AG10803 (cell line): ENCODE data around the gene SP1.
"Not testable (repeated sequence)": the region's sequence is repeated elsewhere in the genome, so short reads cannot be mapped to it uniquely, and the experiment has no call there.

Experiments
- DNase-seq: peaks from one replicate; pipeline ENCODE4 v3.0.0; 2010; ENCODE audit warnings: low read depth
- H3K4me3 ChIP-seq: 2 replicates; pipeline ENCODE4 v1.5.1; 2011; ENCODE audit warnings: mild to moderate bottlenecking, low read length, control low read depth
- TF ChIP-seq, protein P1 (sequence below): conservative IDR thresholded peaks from 2 replicates; pipeline ENCODE4 v1.5.1; 2011; ENCODE audit warnings: mild to moderate bottlenecking, low read length, control low read depth, inconsistent platforms

Gene SP1

DNA sequence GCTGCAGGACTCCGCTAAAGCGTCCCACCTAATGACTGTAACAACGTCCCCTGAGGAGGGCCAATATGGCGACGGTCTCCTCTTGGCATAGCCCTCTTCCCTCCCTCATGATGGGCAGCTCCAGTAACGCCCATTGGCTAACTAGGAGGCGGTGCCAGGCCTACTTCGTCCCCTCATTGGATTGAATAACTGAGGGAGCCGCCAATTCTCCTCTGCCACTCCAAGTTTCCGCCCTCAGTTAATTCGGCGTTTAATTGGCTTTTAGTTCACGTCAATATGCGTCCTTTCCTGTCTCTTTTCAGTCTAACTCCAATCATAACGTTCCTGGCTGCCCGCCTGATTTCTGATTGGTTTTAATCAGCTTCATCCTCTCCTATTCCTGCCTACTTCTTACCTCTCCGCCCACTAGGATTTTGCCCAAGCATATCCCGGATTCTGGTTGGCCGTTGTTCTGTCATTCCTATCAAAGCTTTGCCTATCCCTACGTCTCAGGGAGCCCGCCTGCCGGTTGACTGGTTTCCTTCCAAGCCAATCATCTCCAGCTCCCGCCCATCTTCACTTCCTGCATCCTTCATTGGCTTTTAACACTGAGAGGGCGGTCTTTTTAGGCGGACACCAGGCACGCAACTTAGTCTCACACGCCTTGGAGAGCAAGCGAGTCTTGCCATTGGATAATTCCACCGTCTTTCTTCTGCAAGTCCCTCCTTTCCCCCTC lies 430 bp upstream of the SP1 start:
- H3K4me3 ChIP-seq = peak overlapping the region; percentile 75
- TF ChIP-seq, protein P1, sequence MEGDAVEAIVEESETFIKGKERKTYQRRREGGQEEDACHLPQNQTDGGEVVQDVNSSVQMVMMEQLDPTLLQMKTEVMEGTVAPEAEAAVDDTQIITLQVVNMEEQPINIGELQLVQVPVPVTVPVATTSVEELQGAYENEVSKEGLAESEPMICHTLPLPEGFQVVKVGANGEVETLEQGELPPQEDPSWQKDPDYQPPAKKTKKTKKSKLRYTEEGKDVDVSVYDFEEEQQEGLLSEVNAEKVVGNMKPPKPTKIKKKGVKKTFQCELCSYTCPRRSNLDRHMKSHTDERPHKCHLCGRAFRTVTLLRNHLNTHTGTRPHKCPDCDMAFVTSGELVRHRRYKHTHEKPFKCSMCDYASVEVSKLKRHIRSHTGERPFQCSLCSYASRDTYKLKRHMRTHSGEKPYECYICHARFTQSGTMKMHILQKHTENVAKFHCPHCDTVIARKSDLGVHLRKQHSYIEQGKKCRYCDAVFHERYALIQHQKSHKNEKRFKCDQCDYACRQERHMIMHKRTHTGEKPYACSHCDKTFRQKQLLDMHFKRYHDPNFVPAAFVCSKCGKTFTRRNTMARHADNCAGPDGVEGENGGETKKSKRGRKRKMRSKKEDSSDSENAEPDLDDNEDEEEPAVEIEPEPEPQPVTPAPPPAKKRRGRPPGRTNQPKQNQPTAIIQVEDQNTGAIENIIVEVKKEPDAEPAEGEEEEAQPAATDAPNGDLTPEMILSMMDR = no peak
- DNase-seq = peak; percentile 100

DNA sequence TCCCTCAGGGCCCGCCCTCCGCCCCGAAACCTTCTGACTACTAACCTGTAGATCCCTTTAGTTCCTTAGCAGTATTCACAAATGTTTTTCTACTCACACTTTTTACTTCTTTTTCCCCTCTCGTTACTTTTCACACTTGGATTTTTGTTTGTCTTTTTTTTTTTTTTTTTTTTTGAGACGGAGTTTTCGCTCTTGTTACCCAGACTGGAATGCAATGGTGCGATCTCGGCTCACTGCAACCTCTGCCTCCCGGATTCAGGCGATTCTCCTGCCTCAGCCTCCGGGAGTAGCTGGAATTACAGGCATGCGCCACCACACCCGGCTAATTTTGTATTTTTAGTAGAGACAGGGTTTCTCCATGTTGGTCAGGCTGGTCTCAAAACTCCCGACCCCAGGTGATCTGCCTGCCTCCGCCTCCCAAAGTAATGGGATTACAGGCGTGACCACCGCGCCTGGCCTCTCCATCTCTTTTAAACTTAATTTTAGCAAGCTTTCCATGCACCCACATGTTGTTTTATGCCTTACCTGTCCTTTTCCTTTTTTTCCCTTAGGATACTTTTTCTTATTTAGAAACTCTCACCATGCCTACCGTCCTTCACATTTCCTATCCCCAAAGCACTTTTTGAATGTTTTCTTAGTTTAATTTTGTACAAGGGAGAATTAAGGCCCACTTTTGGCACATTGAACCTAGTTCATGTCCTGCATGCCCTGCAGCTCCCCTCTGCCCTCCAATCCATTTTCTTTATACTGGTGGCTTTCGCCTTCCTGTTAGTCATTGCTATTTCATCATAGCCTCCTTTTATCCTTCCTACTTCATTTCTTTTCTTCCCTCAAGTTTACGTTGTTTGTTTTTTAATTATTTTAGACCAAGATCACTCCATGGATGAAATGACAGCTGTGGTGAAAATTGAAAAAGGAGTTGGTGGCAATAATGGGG lies 1.1 kb downstream of the SP1 start:
- peak; percentile 55 for DNase-seq

DNA sequence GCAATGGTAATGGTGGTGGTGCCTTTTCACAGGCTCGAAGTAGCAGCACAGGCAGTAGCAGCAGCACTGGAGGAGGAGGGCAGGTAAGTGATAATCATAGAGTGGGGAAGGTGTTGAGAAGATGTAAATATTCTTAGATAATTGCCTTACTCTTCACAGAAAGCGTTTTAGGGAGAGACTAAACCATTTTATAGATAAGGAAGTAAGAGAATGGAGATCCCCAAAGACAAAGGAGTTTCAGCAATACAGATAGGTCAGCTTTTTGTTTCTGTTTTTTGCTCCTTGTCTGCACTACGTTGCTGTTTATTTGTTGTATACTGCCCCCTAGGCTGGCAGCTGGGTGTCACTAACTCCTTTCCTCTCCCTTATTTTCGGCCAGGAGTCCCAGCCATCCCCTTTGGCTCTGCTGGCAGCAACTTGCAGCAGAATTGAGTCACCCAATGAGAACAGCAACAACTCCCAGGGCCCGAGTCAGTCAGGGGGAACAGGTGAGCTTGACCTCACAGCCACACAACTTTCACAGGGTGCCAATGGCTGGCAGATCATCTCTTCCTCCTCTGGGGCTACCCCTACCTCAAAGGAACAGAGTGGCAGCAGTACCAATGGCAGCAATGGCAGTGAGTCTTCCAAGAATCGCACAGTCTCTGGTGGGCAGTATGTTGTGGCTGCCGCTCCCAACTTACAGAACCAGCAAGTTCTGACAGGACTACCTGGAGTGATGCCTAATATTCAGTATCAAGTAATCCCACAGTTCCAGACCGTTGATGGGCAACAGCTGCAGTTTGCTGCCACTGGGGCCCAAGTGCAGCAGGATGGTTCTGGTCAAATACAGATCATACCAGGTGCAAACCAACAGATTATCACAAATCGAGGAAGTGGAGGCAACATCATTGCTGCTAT lies 2.0 kb downstream of the SP1 start:
- DNase-seq = peak; percentile 80
- peak overlapping the region; percentile 61 for H3K4me3 ChIP-seq
- TF ChIP-seq, protein P1 = peak; percentile 53

More for the DNA sequence above, 1.1 kb downstream of the SP1 start:
- peak overlapping the region; percentile 61 for H3K4me3 ChIP-seq
- TF ChIP-seq, protein P1 = no peak

DNA sequence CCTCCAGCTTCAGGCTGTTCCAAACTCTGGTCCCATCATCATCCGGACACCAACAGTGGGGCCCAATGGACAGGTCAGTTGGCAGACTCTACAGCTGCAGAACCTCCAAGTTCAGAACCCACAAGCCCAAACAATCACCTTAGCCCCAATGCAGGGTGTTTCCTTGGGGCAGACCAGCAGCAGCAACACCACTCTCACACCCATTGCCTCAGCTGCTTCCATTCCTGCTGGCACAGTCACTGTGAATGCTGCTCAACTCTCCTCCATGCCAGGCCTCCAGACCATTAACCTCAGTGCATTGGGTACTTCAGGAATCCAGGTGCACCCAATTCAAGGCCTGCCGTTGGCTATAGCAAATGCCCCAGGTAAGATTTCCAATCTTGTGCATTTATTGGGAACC lies 3.3 kb downstream of the SP1 start:
- peak overlapping the region; percentile 28 for H3K4me3 ChIP-seq
- TF ChIP-seq, protein P1 = no peak
- DNase-seq = no peak

DNA sequence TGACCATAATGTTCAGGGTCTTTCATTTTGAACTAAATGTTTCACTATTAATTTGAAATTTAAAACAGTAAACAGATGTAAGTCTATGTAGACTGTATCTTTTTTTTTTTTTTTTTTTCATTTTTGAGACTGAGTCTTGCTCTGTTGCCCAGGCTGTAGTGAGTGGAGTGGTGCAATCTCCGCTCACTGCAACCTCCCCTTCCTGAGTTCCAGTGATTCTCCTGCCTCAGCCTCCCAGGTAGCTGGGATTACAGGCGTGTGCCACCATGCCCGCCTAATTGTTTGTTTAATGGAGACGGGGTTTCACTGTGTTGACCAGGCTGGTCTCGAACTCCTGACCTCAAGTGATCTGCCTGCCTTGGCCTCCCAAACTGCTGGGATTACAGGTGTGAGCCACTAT lies 6.4 kb downstream of the SP1 start:
- H3K4me3 ChIP-seq, DNase-seq: not testable (repeated sequence)

DNA sequence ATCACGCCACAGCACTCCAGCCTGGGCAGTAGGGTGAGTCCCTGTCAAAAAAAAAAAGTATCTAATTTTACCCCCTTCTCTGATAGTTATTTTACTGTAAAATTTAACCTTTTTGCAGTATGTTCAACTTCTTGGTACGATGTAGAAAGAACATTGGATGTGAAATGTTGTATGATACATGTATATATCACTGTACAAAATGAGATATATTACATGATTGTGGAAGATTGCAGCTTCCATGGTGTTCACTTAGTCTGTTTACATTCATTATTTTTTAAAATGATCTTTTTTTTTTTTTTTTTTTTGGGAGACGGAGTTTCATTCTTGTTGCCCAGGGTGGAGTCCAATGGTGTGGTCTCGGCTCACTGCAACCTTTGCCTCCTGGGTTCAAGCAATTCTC lies 9.0 kb downstream of the SP1 start:
- H3K4me3 ChIP-seq = no peak overlapping the region
- TF ChIP-seq, protein P1 = no peak

DNA sequence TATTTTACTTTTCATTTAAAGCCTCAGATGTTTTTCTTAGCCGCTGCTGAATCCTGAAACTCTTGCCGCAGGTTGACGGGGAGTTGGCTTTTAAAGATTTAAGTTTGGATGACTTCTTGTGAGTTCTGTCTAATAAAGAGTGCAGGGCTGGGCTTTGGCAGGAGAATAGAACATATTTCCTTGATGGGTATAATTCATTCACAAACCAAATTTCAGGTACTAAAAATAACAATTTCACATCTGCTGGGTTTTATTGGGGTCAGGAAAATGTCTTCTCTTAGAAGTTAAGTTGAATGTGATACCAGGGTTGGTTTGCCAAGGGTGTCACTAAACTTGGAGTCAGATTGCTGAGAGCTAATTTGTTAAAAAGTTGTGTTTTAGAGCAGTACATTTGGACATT lies 9.7 kb downstream of the SP1 start:
- no peak overlapping the region for H3K4me3 ChIP-seq
- TF ChIP-seq, protein P1 = no peak

More for the DNA sequence above, 9.0 kb downstream of the SP1 start:
- DNase-seq = no peak

More for the DNA sequence above, 9.7 kb downstream of the SP1 start:
- DNase-seq = no peak
